ENCODE measurements around the gene BYSL.
A peak's percentile ranks its signal among the peaks of the same experiment; 100 is the strongest.

BYSL gene

GRCh38 chr6:41892921-41893564 lies 28.3 kb upstream of the BYSL start:
- H3K4me3 ChIP-seq (ENCODE audit: low read length): no peak overlapping the region
- no peaks in the 10 kb centered on the region for H3K4me1 ChIP-seq (ENCODE audit: control insufficient read depth, insufficient read depth, low read length)
- H3K9me3 ChIP-seq (ENCODE audit: control insufficient read depth, low read length): no peaks in the 10 kb centered on the region
- no peaks in the 10 kb centered on the region for H3K36me3 ChIP-seq (ENCODE audit: control insufficient read depth, insufficient read depth, low read length)
- H3K27me3 ChIP-seq (ENCODE audit: control insufficient read depth, insufficient read depth, low read length): no peaks in the 10 kb centered on the region
- no peak overlapping the region for H3K9ac ChIP-seq (ENCODE audit: low read length)

- Histone ChIP-seq H3K27me3 (ENCODE audit: control insufficient read depth, insufficient read depth, low read length) (no peaks in the 10 kb centered on the region), H3K36me3 (ENCODE audit: control insufficient read depth, insufficient read depth, low read length) (no peaks in the 10 kb centered on the region), H3K9me3 (ENCODE audit: control insufficient read depth, low read length) (no peaks in the 10 kb centered on the region), H3K9ac (ENCODE audit: low read length) (peak overlapping the region; percentile 77), H3K4me3 (ENCODE audit: low read length) (peak overlapping the region; percentile 76), H3K4me1 (ENCODE audit: control insufficient read depth, insufficient read depth, low read length) (no peaks in the 10 kb centered on the region)
Measured at GRCh38 chr6:41894366-41895299, 26.7 kb upstream of the BYSL start.

GRCh38 chr6:41895300-41896233 lies 25.7 kb upstream of the BYSL start, which contains the start of gene USP49:
Gene USP49, minus strand, starts transcription at chr6:41895375. Its CDS starts 88,392 bp downstream, at chr6:41806983.
- Histone ChIP-seq H3K27me3 (ENCODE audit: control insufficient read depth, insufficient read depth, low read length) (no peaks in the 10 kb centered on the region), H3K4me3 (ENCODE audit: low read length) (peak within 1 kb of the TSS; percentile 76), H3K9me3 (ENCODE audit: control insufficient read depth, low read length) (no peaks in the 10 kb centered on the region), H3K4me1 (ENCODE audit: control insufficient read depth, insufficient read depth, low read length) (no peaks in the 10 kb centered on the region), H3K36me3 (ENCODE audit: control insufficient read depth, insufficient read depth, low read length) (no peaks in the 10 kb centered on the region), H3K9ac (ENCODE audit: low read length) (peak within 1 kb of the TSS; percentile 77)

GRCh38 chr6:41896281-41896680 lies 25.0 kb upstream of the BYSL start:
- Histone ChIP-seq H3K4me3 (ENCODE audit: low read length) (no peak overlapping the region), H3K36me3 (ENCODE audit: control insufficient read depth, insufficient read depth, low read length) (no peaks in the 10 kb centered on the region), H3K4me1 (ENCODE audit: control insufficient read depth, insufficient read depth, low read length) (no peaks in the 10 kb centered on the region), H3K9ac (ENCODE audit: low read length) (peak overlapping the region; percentile 70), H3K9me3 (ENCODE audit: control insufficient read depth, low read length) (no peaks in the 10 kb centered on the region), H3K27me3 (ENCODE audit: control insufficient read depth, insufficient read depth, low read length) (no peaks in the 10 kb centered on the region)

- no peak overlapping the region for H3K4me3 ChIP-seq (ENCODE audit: low read length)
- H3K36me3 ChIP-seq (ENCODE audit: control insufficient read depth, insufficient read depth, low read length): no peaks in the 10 kb centered on the region
- no peak overlapping the region for H3K9ac ChIP-seq (ENCODE audit: low read length)
- H3K9me3 ChIP-seq (ENCODE audit: control insufficient read depth, low read length): no peaks in the 10 kb centered on the region
- H3K27me3 ChIP-seq (ENCODE audit: control insufficient read depth, insufficient read depth, low read length): no peaks in the 10 kb centered on the region
- H3K4me1 ChIP-seq (ENCODE audit: control insufficient read depth, insufficient read depth, low read length): no peaks in the 10 kb centered on the region
Measured at GRCh38 chr6:41900861-41901260, 20.4 kb upstream of the BYSL start.

- no peaks in the 10 kb centered on the region for H3K4me1 ChIP-seq (ENCODE audit: control insufficient read depth, insufficient read depth, low read length)
- H3K36me3 ChIP-seq (ENCODE audit: control insufficient read depth, insufficient read depth, low read length): peaks cover 7% of the 10 kb centered on the region
- no peaks in the 10 kb centered on the region for H3K9me3 ChIP-seq (ENCODE audit: control insufficient read depth, low read length)
- H3K27me3 ChIP-seq (ENCODE audit: control insufficient read depth, insufficient read depth, low read length): no peaks in the 10 kb centered on the region
- no peak overlapping the region for H3K9ac ChIP-seq (ENCODE audit: low read length)
- H3K4me3 ChIP-seq (ENCODE audit: low read length): no peak overlapping the region
Measured at GRCh38 chr6:41901882-41902519, 19.3 kb upstream of the BYSL start.

- Histone ChIP-seq H3K4me1 (ENCODE audit: control insufficient read depth, insufficient read depth, low read length) (no peaks in the 10 kb centered on the region), H3K36me3 (ENCODE audit: control insufficient read depth, insufficient read depth, low read length) (peaks cover 14% of the 10 kb centered on the region), H3K9ac (ENCODE audit: low read length) (no peak overlapping the region), H3K9me3 (ENCODE audit: control insufficient read depth, low read length) (no peaks in the 10 kb centered on the region), H3K27me3 (ENCODE audit: control insufficient read depth, insufficient read depth, low read length) (no peaks in the 10 kb centered on the region), H3K4me3 (ENCODE audit: low read length) (no peak overlapping the region)
Measured at GRCh38 chr6:41909727-41910126, 11.6 kb upstream of the BYSL start.

- H3K4me1 ChIP-seq (ENCODE audit: control insufficient read depth, insufficient read depth, low read length): no peaks in the 10 kb centered on the region
- no peaks in the 10 kb centered on the region for H3K9me3 ChIP-seq (ENCODE audit: control insufficient read depth, low read length)
- no peak overlapping the region for H3K4me3 ChIP-seq (ENCODE audit: low read length)
- no peak overlapping the region for H3K9ac ChIP-seq (ENCODE audit: low read length)
- H3K27me3 ChIP-seq (ENCODE audit: control insufficient read depth, insufficient read depth, low read length): no peaks in the 10 kb centered on the region
- peaks cover under 1% of the 10 kb centered on the region for H3K36me3 ChIP-seq (ENCODE audit: control insufficient read depth, insufficient read depth, low read length)
Measured at GRCh38 chr6:41914343-41914742, 7.0 kb upstream of the BYSL start.

GRCh38 chr6:41914869-41915530 lies 6.3 kb upstream of the BYSL start:
- peaks cover 5% of the 10 kb centered on the region for H3K4me1 ChIP-seq (ENCODE audit: control insufficient read depth, insufficient read depth, low read length)
- H3K9ac ChIP-seq (ENCODE audit: low read length): no peak overlapping the region
- no peak overlapping the region for H3K4me3 ChIP-seq (ENCODE audit: low read length)
- no peaks in the 10 kb centered on the region for H3K9me3 ChIP-seq (ENCODE audit: control insufficient read depth, low read length)
- H3K36me3 ChIP-seq (ENCODE audit: control insufficient read depth, insufficient read depth, low read length): no peaks in the 10 kb centered on the region
- H3K27me3 ChIP-seq (ENCODE audit: control insufficient read depth, insufficient read depth, low read length): no peaks in the 10 kb centered on the region

- peaks cover 19% of the 10 kb centered on the region for H3K4me1 ChIP-seq (ENCODE audit: control insufficient read depth, insufficient read depth, low read length)
- no peaks in the 10 kb centered on the region for H3K9me3 ChIP-seq (ENCODE audit: control insufficient read depth, low read length)
- H3K9ac ChIP-seq (ENCODE audit: low read length): no peak overlapping the region
- no peaks in the 10 kb centered on the region for H3K27me3 ChIP-seq (ENCODE audit: control insufficient read depth, insufficient read depth, low read length)
- no peak overlapping the region for H3K4me3 ChIP-seq (ENCODE audit: low read length)
- H3K36me3 ChIP-seq (ENCODE audit: control insufficient read depth, insufficient read depth, low read length): no peaks in the 10 kb centered on the region
Measured at GRCh38 chr6:41917528-41917927, 3.8 kb upstream of the BYSL start.

- Histone ChIP-seq H3K9ac (ENCODE audit: low read length) (peak overlapping the region; percentile 95), H3K4me3 (ENCODE audit: low read length) (peak overlapping the region; percentile 66), H3K9me3 (ENCODE audit: control insufficient read depth, low read length) (no peaks in the 10 kb centered on the region), H3K4me1 (ENCODE audit: control insufficient read depth, insufficient read depth, low read length) (peaks cover 25% of the 10 kb centered on the region), H3K27me3 (ENCODE audit: control insufficient read depth, insufficient read depth, low read length) (no peaks in the 10 kb centered on the region), H3K36me3 (ENCODE audit: control insufficient read depth, insufficient read depth, low read length) (no peaks in the 10 kb centered on the region)
Measured at GRCh38 chr6:41921712-41921998, 356 bp downstream of the BYSL start.
